ENCODE results near the gene GOLGA6L7. TPM values are rescaled to one million over a fixed set of nuclear protein-coding genes. Genes with fewer than 3 reads are reported as not detected.
"Not testable (repeated sequence)": the region's sequence is repeated elsewhere in the genome, so short reads cannot be mapped to it uniquely, and the experiment has no call there.

The GOLGA6L7 gene
- total and polyA plus RNA-seq, 2 of the 4 experiments (the other 2 are of a cell fraction): not detected

DNA sequence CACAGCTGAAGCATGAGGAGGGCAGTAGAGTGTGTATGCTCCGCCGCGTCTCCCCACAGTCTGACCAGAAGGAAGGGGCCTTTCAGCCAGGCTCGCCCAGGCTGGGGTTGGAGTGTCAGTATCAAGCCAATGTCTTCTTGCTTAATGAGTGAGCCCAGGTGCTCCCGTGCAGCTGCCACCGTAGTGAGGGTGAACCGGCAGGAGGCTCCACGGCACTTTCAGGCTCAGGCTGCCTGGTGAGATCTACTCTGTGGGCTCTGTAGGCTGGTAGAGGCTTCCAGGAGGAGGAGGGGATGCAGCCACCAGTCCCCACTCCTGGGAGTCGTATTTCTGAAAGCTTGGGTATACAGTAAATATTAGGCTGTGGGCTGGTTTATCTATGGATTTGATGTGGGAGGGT, 8.2 kb downstream of the GOLGA6L7 start:
- CTCF ChIA-PET; H2BK20ac ChIP-seq (ENCODE audit: low read depth, low read length); H2BK15ac ChIP-seq (ENCODE audit: low read depth, low read length); H3K4me1 ChIP-seq (ENCODE audit: control insufficient read depth, insufficient read depth, low read length); H4K20me1 ChIP-seq (ENCODE audit: insufficient read depth, low read length); H2AK9ac ChIP-seq (replicated peaks; ENCODE audit: low read depth, low read length, poor library complexity); in situ Hi-C loops (cut with MboI; ENCODE audit: low sequenced_read_pairs); POLR2A ChIA-PET (ENCODE audit: unreplicated experiment); H3K79me1 ChIP-seq (ENCODE audit: low read depth in 1 of 2, low read length in 2 of 2); H3K56ac ChIP-seq (ENCODE audit: extremely low read depth, insufficient read depth, low read length); H2BK120ac ChIP-seq (ENCODE audit: low read depth, low read length); H3K14ac ChIP-seq (replicated peaks; ENCODE audit: low read depth, low read length); ATAC-seq (ENCODE audit: low read depth); H4K91ac ChIP-seq (ENCODE audit: insufficient read depth, low read depth, low read length); H3K9ac ChIP-seq (ENCODE audit: low read depth, low read length); H3K4me3 ChIP-seq (ENCODE audit: insufficient read depth, low read depth, low read length); H2AK5ac ChIP-seq (ENCODE audit: low read depth, low read length); H3K36me3 ChIP-seq (ENCODE audit: control insufficient read depth, insufficient read depth, low read length); dilution Hi-C loops (cut with HindIII; ENCODE audit: low sequenced_read_pairs, unreplicated experiment); H3K27ac ChIP-seq (ENCODE audit: insufficient read depth, low read length); H3K4me2 ChIP-seq (ENCODE audit: low read depth, low read length); DNase-seq; H3K9me3 ChIP-seq (ENCODE audit: control insufficient read depth, insufficient read depth, low read length); H3K23ac ChIP-seq (ENCODE audit: low read depth, low read length); BruUV-seq (replicated peaks); intact Hi-C loops (cut with micrococcal nuclease); H2AFZ ChIP-seq (replicated peaks; ENCODE audit: low read length, poor library complexity); H4K5ac ChIP-seq (ENCODE audit: low read depth, low read length); H3K18ac ChIP-seq (ENCODE audit: low read depth, low read length); H2BK5ac ChIP-seq (ENCODE audit: low read depth, low read length, poor library complexity, severe bottlenecking); H3K9me1 ChIP-seq (ENCODE audit: insufficient read depth, low read length); H4K8ac ChIP-seq (ENCODE audit: low read depth in 2 of 2, low read length in 2 of 2); H3K4ac ChIP-seq (ENCODE audit: low read depth, low read length); H3K27me3 ChIP-seq (ENCODE audit: control insufficient read depth, insufficient read depth, low read length): not testable (repeated sequence)
- WGBS, 2 experiments (ENCODE audit: extremely low coverage in 2 of 2, insufficient read length in 1 of 2): no CpG with 5 or more reads among the region's 9 CpGs

DNA sequence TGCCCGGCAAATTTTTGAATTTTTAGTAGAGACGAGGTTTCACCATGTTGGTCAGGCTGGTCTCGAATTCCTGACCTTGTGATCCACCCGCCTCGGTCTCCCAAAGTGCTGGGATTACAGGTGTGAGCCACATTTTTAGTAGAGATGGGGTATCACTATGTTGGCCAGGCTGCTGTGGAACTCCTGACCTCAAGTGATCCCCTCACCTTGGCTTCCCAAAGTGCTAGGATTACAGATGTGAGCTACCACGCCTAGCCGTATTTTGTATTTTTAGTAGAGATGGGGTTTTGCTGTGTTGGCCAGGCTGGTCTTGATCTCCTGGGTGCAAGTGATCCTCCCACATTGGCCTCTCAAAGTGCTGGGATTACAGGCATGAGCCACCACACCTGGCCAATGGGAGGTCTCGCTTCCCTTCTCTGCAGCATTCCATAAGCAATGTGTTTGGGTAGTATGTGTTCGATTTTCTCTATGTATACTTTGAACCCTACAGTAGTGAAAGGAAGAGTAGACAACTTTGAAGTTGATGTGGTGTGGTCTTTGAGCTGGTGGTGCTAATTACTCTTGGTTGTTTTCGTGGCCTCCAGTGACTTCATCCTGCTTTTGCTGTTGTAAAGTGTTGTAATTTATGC, 13.4 kb downstream of the GOLGA6L7 start:
- H3K4ac ChIP-seq (ENCODE audit: low read depth, low read length); H3K23ac ChIP-seq (ENCODE audit: low read depth, low read length); H3K9me3 ChIP-seq (ENCODE audit: control insufficient read depth, insufficient read depth, low read length); H4K20me1 ChIP-seq (ENCODE audit: insufficient read depth, low read length); in situ Hi-C loops (cut with MboI; ENCODE audit: low sequenced_read_pairs); H3K36me3 ChIP-seq (ENCODE audit: control insufficient read depth, insufficient read depth, low read length); dilution Hi-C loops (cut with HindIII; ENCODE audit: low sequenced_read_pairs, unreplicated experiment); H3K27ac ChIP-seq (ENCODE audit: insufficient read depth, low read length); H2AFZ ChIP-seq (replicated peaks; ENCODE audit: low read length, poor library complexity); H4K8ac ChIP-seq (ENCODE audit: low read depth in 2 of 2, low read length in 2 of 2); H3K18ac ChIP-seq (ENCODE audit: low read depth, low read length); H4K91ac ChIP-seq (ENCODE audit: insufficient read depth, low read depth, low read length); H3K79me1 ChIP-seq (ENCODE audit: low read depth in 1 of 2, low read length in 2 of 2); intact Hi-C loops (cut with micrococcal nuclease); H2AK5ac ChIP-seq (ENCODE audit: low read depth, low read length); H2BK120ac ChIP-seq (ENCODE audit: low read depth, low read length); H4K5ac ChIP-seq (ENCODE audit: low read depth, low read length); H3K4me1 ChIP-seq (ENCODE audit: control insufficient read depth, insufficient read depth, low read length); H3K4me3 ChIP-seq (ENCODE audit: insufficient read depth, low read depth, low read length); H2AK9ac ChIP-seq (replicated peaks; ENCODE audit: low read depth, low read length, poor library complexity); H3K9me1 ChIP-seq (ENCODE audit: insufficient read depth, low read length); H3K9ac ChIP-seq (ENCODE audit: low read depth, low read length); H3K4me2 ChIP-seq (ENCODE audit: low read depth, low read length); ATAC-seq (ENCODE audit: low read depth); DNase-seq; H3K56ac ChIP-seq (ENCODE audit: extremely low read depth, insufficient read depth, low read length); H2BK20ac ChIP-seq (ENCODE audit: low read depth, low read length); POLR2A ChIA-PET (ENCODE audit: unreplicated experiment); H2BK5ac ChIP-seq (ENCODE audit: low read depth, low read length, poor library complexity, severe bottlenecking); H2BK15ac ChIP-seq (ENCODE audit: low read depth, low read length); H3K14ac ChIP-seq (replicated peaks; ENCODE audit: low read depth, low read length); CTCF ChIA-PET; H3K27me3 ChIP-seq (ENCODE audit: control insufficient read depth, insufficient read depth, low read length); BruUV-seq (replicated peaks): not testable (repeated sequence)
- WGBS, 2 experiments (ENCODE audit: extremely low coverage in 2 of 2, insufficient read length in 1 of 2): no CpG with 5 or more reads among the region's 10 CpGs

Measured in IMR-90 (cell line).